Measurements from ENCODE around the gene CDC20.

CDC20 gene

DNA sequence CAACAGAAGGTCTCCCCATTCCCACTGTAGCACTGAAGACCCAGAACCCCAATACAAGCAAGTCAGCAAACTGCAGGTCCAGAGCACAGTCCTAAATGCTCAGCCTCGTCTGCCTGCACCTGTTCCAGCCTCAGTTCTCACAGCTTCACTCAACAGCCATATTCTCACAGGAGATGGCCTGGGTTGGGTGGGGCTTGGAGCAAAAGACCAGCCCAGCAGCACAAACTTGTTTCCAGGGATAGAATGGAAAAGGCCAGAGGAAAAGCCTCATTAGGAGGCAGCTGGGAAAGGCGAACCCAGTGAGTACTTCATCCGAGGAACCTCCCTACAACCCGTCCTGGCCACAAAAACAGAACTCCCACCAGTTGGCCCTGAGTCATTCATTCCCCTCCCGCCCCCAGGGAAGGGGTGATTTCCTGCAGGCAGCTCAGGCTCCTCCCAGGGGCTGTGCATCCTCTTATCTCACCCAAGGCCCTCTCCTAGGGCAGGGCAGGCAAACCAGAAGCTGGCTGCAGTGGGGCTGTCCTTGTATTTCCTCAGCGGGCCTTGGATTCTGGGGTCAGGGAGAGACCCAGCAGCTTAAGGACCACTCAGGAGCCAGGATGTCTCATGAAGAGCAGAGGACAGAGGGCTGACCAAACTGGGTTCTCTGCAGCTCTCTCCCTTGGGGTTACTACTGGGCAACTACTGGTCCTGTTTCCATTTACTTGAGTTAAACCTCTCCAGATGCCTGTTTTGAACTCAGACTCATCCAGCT, 28.6 kb upstream of the CDC20 start:
- no peak for FAIRE-seq

DNA sequence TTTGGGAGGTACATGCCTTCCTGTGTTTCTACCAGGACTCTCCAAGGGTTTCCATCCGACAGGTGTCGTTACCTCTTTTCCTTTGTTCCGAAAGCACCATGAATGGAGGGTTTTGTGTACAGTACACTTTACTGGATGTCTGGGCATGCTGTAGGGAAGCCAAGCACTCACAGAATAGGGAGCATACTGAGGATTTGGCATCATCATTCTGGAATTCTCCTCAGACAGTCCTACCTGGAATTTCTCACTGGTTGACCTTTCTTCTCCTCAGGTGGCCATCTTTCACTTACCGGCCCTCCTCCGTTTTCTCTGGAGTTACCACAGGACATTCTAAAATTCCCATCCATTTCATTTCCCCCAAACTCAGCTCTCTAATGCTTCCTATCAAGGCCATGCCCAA, 27.1 kb upstream of the CDC20 start:
- FAIRE-seq: no peak

DNA sequence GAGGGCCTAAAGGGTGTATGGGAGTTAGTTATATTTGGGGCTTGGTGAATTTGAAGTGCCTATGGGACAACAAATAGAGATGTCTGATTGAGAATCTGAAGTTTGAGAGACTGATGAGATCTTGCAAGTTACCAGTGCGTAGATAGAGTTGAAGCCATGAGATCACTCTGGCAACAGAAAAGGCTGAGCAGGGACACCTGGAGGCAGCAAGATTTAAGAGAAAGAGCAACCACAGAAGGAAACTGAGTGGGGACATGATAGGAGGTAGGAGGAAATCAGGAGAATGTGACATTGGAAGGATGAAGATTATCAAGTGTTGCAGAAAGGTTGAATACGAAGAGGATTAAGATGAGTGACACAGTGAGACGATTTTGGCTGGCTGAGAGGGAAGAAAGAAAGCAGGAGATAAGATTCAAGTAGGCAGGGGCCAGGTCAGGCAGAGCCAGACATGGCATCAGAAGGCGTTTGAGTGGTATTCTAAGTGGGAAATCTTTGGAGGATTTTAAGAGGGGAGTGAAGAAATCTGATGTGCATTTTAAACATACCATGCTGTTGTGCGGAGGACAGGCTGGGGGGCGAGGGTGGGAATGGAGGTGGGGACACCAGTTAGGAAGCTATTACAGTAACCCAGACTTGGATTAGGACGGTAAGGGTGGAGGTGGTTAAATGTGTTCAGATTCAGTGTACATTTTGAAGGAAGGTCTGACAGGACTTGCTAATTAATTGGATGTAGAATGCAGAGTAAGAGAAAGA, 24.2 kb upstream of the CDC20 start:
- FAIRE-seq: no peak

DNA sequence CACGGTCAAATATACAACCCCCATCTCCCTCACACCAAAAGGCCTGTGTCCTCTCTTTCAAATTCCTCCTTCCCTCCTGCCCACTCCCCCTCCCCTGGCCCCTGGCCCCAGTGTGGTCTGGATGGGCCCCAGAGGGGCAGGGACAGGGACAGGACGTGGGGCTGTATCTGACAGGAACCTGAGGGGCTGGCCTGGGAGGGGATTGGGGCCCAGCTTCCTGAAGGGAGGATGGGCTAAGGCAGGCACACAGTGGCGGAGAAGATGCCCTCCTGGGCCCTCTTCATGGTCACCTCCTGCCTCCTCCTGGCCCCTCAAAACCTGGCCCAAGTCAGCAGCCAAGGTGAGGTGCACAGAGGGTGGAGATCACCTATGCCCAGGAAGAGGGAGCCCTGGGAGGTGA, 21.2 kb upstream of the CDC20 start, which contains the start of gene MPL:
Gene MPL (plus strand): TSS at position 231 of the 400 bp plus-strand sequence. CDS start 31 bp downstream, at position 262.
- FAIRE-seq: no peak

DNA sequence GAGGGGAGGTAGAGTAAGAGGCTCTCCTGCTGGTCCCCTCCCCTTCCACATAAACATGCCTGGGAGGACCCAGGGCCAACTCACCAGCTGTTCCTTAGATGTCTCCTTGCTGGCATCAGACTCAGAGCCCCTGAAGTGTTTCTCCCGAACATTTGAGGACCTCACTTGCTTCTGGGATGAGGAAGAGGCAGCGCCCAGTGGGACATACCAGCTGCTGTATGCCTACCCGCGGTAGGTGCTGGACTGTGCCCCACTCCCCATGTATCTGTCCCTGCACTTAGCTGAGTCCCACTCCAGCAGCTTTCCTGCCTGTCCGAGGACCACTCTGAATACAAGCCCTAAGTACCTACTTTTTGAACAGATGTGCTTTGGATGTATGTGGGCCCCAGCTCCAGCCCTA, 20.8 kb upstream of the CDC20 start:
- FAIRE-seq: no peak

DNA sequence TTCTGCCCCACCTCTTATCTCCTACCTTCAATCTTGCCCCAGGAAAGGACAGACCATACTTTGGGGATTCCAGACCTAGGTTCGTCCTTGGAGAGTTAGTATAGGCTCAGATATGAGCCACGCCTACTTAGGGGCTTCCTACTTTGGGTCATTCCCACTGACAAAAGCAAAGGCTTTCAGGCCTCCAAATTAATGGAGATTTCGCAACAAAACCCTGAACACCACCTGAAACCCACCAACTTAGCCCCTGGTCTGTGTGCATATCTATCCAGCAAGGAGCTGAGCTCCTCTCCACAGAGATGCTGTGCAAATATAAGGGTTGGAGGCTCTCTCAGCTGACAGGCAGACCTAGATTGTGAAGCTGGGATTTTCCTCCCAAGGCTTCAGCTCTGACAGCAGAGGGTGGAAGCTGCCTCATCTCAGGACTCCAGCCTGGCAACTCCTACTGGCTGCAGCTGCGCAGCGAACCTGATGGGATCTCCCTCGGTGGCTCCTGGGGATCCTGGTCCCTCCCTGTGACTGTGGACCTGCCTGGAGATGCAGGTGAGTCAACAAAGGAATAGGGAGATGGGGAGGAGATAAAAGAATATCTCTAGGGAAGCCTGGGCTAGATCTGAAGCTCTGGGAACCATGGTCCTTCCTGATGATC, 19.1 kb upstream of the CDC20 start:
- FAIRE-seq: no peak

DNA sequence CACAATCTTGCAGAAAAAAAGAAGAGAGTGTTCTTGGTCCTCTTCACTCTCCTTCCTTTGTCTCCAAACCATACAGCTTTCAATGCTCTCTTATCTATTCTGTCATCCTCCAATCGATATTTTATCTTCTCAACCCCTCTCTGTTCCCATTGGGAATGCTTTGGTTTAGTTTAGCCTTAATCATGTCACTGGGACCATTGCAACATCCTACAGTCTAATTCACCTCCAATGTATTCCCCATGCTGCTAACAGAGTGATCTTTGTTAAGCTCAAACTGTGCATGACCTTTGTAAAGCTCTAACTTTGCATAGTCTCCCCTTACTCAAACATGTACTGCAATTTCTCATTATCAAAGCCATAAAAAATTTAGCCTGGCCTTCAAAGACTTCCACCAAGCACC, 18.2 kb upstream of the CDC20 start:
- FAIRE-seq: no peak

DNA sequence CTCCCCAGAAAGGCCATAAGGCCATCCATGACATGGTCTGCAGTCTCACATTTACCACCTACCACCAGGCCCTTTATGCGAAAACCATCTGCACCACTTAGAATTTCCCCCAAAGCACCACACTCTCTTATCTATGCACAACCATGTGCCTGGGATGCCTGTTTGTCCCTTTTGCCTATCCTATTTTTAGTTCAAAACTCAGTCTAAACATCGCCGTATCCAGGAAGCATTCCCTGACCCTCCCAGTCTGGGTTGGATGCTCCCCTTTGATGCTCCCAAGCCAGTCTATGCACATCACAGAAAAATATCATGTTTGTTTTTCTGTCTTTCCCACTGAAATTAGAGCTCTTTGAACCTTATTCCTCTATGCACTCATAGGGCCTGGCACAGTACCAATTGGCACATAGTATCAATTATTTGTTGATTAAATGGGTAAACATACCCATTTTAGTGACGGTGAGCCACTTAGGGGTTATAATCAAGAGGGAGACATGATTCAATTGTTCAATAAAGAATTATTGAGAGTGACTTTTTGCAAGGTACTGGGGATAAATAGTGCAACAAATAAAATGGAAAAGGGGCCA, 14.4 kb upstream of the CDC20 start:
- FAIRE-seq: no peak

DNA sequence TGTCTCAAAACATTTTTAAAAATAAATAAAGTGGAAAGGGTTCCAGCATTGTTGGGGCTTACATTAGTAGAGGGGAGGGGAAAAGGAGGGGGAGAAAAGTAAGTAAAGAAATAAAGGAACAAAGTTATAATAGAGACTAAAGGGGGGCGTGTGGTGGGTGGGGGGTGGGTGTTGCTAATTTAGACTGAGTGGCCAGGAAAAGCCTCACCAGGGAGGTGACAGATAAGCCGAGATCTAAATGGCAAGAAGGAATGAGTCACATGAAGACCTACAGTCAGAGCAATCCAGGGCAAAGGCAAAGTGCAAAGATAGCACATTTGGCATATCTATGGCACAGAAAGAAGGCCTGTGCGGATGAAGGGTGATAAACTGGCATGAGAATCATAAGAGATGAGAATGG, 13.7 kb upstream of the CDC20 start:
- no peak for FAIRE-seq

DNA sequence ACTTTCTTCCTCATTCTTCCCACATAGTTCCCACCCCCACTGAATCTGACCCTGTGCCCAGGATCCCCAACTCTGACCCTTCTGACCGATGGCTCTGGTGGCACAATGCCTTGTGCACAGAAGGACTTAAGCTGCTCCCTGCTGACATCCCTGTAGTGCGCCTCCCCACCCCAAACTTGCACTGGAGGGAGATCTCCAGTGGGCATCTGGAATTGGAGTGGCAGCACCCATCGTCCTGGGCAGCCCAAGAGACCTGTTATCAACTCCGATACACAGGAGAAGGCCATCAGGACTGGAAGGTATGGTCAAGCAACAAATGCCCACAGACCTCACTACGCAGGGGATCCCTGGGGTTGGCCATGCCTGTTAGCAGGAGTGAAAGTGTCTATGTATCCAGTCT, 12.1 kb upstream of the CDC20 start:
- no peak for FAIRE-seq

DNA sequence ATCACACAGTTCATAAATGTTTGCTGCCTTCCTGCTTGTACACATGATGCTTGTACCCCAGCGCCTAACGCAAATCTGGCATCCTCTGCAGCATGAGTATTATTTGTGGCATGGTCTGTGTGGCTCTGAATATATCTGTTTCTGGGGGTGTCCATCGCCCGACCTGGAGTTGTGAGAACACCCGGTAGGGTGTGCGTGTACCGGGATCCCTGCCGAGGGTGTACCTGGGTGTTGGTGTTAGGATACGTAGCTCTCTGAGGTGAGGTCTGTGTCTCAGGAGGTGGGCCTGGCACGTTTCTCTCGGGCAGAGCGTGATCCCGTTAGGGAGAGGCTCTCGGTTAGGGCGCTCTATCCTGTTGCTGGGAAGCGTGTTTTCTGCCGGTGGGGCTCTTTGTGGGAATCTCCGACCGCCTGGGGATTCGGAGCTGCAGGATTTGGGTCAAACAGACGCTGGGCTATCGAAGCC, 10.4 kb upstream of the CDC20 start:
- FAIRE-seq: no peak

DNA sequence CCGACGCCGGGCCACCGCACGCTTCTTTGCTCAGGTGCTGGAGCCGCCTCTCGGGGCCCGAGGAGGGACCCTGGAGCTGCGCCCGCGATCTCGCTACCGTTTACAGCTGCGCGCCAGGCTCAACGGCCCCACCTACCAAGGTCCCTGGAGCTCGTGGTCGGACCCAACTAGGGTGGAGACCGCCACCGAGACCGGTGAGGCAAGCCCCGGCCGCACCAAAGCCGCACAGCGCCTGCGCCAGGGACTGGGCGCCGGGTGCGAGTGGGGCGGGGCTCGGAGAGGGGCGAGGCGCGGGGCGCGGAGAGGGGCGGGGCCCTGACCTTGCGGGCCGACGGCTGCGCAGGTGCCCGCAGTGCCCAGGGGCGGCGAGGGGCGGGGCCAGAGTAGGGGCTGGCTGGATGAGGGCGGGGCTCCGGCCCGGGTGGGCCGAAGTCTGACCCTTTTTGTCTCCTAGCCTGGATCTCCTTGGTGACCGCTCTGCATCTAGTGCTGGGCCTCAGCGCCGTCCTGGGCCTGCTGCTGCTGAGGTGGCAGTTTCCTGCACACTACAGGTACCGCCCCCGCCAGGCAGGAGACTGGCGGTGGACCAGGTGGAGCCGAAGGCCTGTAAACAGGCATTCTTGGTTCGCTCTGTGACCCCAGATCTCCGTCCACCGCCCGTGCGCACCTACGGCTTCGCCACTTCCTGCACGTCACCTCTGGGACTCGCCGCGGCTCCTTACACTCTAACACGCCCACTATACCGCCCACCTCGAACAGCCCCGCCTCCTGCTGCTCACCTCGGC, 9.8 kb upstream of the CDC20 start:
- peak; percentile 72 for FAIRE-seq

DNA sequence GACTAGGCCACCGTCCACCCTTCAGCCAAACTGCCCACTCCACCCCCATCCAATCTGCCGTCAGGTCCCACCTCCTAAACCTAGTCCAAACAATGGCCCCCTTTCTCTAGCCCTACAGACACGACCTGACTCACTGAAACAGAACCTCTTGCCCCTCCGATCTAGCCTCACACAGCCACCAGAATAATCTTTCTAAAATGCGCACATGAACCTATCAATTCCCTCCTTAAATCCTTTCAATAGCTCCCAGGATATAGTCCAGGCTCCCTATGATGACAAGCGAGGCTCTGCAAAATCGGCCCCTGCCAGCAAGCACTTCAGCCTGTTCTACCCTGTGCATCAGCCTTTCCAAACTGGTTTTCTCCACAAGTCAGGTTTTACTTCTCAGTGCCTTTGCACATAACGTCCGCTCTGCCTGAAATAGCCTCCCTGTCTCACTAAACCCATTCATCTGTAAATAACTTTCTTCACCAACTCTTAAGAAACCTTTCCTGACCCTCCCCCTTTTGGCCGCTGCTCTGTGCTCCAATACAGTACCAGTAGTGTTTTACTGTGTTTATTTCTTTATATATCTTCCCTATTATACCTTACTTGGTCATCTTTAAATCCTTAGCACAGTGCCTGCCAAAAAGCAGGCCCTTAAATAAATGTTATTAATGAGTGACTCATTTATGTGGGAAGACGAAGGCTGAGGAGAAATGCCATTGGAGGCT, 9.0 kb upstream of the CDC20 start:
- no peak for FAIRE-seq

DNA sequence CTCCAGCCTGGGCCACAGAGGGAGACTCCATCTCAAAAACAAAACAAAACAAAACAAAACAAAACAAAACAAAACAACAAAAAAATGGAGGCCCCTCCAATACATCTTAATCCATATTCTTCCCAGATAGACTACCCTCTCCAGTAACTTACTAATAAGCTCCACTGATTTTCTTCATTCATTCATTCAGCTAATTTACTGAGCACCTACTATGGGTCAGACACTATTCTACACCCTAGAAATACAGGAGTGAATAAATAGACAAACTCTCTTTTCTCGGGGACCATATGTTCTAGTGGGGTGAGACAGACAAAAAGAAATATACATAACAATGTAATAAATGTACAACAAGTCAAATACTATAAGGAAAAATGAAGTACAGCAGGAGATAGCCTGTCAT, 7.8 kb upstream of the CDC20 start:
- no peak for FAIRE-seq

DNA sequence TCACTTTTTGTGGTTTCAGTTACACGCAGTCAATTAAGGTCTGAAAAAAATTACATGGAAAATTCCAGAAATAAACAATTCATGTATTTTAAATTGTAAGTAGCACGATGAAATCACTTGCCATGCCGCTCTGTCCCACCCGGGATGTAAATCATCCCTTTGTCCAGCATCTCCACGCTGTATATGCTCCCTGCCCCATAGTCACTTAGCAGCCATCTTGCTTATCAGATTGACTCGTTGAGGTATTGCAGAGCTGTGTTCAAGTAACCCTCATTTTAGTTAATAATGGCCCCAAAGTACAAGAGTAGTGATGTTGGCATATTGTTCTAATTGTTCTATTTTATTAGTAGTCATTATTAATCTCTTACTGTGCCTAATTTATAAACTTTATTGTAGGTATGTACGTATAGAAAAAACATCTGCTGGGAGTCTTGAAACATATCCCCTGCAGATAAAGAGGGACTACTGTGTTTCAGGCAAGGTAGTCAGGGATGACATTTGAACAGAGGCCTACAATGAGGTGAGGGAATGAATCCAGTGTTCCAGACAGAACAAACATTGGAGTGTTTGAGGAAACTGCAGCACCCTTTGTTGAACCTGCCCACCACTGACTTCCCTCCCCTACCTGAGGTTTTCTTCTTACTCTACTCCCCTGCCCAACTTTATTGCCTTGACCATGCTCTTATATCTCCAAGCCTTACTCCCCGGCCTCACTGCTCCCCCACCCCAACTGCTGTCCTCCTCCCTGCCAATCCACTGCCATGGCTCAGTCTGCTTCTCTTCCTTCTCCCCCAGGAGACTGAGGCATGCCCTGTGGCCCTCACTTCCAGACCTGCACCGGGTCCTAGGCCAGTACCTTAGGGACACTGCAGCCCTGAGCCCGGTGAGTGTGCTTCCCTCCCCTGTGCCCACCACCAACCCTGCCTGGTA, 7.1 kb upstream of the CDC20 start:
- FAIRE-seq: no peak

DNA sequence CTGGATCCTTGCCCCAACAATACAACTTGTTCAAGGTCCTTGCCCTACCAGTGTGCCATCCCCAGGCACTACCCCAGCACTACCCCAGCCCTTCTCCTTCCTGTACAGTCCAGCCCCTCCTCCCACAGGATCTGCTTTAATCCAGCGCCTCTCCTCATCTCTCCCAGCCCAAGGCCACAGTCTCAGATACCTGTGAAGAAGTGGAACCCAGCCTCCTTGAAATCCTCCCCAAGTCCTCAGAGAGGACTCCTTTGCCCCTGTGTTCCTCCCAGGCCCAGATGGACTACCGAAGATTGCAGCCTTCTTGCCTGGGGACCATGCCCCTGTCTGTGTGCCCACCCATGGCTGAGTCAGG, 6.5 kb upstream of the CDC20 start:
- FAIRE-seq: no peak

DNA sequence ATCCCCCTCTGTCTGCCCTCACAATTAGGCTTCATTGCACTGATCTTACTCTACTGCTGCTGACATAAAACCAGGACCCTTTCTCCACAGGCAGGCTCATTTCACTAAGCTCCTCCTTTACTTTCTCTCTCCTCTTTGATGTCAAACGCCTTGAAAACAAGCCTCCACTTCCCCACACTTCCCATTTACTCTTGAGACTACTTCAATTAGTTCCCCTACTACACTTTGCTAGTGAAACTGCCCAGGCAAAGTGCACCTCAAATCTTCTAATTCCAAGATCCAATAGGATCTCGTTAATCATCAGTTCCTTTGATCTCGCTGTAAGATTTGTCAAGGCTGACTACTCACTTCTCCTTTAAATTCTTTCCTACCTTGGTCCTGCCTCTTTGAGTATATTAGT, 5.9 kb upstream of the CDC20 start:
- no peak for FAIRE-seq

DNA sequence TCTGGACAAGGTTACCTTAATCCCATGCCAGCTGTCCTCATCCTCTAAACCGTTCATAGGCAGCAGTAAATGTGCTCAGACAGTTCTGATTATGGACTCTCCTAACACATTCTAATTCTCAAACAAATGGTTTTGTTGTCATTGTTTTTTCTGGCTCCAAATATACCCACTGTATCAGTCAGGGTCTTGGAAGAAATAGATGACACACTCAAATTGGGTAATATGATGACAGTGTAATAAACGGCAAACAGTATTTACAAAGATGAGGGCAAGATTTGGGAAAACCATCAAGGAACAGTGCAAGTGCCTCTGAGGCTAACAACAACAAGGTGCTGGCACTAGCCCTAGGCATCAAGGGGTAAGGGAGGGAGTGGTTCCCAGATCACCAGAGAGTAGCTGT, 4.3 kb upstream of the CDC20 start:
- no peak for FAIRE-seq

DNA sequence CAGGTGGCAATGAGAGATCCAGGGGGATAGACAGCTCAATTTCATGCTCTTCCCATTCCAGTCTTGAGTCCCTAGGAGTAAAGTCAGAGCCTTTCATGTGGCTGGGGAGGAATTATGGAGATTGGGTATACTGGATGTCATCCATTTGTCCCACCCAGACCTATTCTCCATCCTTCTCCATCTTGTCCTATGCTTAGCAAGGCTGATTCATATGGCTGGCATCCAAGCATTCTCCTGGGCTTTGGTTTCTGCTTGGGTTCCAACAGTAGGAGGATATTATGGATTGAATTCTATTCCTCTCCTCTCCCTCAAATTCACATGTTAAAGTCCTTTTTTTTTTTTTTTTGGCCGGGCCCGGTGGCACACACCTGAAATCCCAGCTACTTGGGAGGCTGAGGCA, 3.8 kb upstream of the CDC20 start:
- no peak for FAIRE-seq

DNA sequence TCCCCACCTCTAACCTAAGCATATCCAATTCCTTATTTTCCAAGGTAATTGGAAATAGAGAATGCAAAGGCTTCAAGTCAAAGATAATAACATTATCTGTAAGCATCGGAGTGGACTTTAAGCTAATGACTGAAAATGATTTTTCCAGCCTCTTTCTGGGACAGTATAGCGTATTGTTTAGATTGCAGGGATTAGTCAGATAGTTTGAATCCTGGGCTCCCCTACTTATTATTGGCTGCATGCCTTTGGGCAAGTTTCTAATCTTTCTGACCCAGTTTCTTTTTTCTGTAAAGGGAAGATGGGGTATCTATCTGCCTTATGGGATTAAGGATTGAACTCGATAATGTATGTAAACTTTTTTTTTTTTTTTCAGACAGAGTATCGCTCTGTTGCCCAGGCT, 1.5 kb upstream of the CDC20 start:
- no peak for FAIRE-seq

Measured in G401.6 (cell line).